PFSK-1 (cell line): ENCODE measurements around the gene MYCBP2.

ENCODE experiments used
- POLR2AphosphoS5 ChIP-seq: IDR thresholded peaks from 2 replicates; pipeline ENCODE4 v1.6.1; 2012; ENCODE audit warnings: low read depth, mild to moderate bottlenecking, control low read depth, low read length, moderate library complexity
- REST ChIP-seq, 2 experiments: IDR thresholded peaks; 2 replicates each; pipeline versions ENCODE4 v1.6.1 to v1.8.0; 2011 to 2012; ENCODE audit warnings: low read depth in 2 of 2, low read length in 2 of 2, control low read depth in 1 of 2, inconsistent platforms in 1 of 2, mild to moderate bottlenecking in 1 of 2, moderate library complexity in 1 of 2; ENCODE audit not compliant: insufficient read depth in 1 of 2

- TF ChIP-seq POLR2AphosphoS5 (no peak), REST (IDR thresholded peaks at IDR 0.05; ENCODE audit: insufficient read depth in 1 of 2, low read depth in 2 of 2, low read length in 2 of 2) (no peak)
Measured at GRCh38 chr13:77047649-77048343, 279.1 kb downstream of the MYCBP2 start.
